ENCODE data around the gene PCYT1A.
"Not testable (repeated sequence)": the region's sequence is repeated elsewhere in the genome, so short reads cannot be mapped to it uniquely, and the experiment has no call there.

Gene PCYT1A

DNA sequence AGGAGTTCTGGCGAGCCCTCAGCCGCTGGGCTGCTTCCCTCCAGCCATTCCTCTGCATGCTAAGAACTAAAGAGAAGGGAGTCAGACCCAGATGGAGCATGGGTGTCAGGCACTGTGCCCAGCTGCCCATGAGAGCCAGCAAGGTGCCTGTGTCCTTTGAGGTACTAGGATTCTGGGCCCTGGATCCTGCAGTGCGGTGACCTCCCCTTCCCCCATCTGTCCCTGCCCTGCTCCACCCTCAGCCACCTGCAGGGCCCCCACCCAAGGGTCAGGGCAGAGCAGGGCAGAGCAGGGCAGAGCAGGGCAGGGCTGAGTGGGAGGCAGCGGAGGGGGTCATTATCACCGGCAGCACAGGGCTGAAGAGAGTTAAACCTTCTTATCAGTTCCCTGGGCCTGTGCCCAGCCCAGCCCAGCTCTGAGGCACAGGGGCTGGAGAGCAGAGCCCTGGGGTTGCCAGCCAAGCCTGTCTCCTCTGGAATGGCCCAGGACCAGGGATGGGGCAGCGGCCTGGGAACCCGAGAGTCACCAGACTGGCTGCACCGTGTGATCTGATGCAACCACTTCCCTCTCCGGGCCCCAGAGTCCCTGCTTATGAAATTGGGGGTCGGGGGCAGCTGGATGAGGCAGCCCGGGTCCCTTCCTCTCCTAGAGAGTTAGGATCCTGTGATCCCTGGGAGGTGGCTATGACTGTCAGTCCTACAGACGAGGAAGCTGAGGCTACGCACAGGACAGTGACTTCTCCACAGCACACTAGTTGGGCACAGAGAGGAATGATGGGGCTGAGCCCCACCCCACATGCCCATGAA lies 93.6 kb downstream of the PCYT1A start:
- Histone ChIP-seq H3K4me3 (ENCODE audit: low read depth, low read length) (no peak overlapping the region), H3K27me3 (ENCODE audit: control insufficient read depth, insufficient read depth, low read length) (no peaks in the 10 kb centered on the region), H3K36me3 (ENCODE audit: control insufficient read depth, insufficient read depth, low read length) (no peaks in the 10 kb centered on the region), H3K4me1 (ENCODE audit: control insufficient read depth, insufficient read depth, low read length) (no peaks in the 10 kb centered on the region), H3K9ac (ENCODE audit: low read depth, low read length) (no peak overlapping the region), H3K9me3 (ENCODE audit: control insufficient read depth, insufficient read depth, low read length) (no peaks in the 10 kb centered on the region)

GRCh38 chr3:196193133-196193735 lies 94.3 kb downstream of the PCYT1A start:
- no peaks in the 10 kb centered on the region for H3K4me1 ChIP-seq (ENCODE audit: control insufficient read depth, insufficient read depth, low read length)
- no peaks in the 10 kb centered on the region for H3K27me3 ChIP-seq (ENCODE audit: control insufficient read depth, insufficient read depth, low read length)
- no peak overlapping the region for H3K4me3 ChIP-seq (ENCODE audit: low read depth, low read length)
- H3K9ac ChIP-seq (ENCODE audit: low read depth, low read length): no peak overlapping the region
- no peaks in the 10 kb centered on the region for H3K9me3 ChIP-seq (ENCODE audit: control insufficient read depth, insufficient read depth, low read length)
- no peaks in the 10 kb centered on the region for H3K36me3 ChIP-seq (ENCODE audit: control insufficient read depth, insufficient read depth, low read length)

DNA sequence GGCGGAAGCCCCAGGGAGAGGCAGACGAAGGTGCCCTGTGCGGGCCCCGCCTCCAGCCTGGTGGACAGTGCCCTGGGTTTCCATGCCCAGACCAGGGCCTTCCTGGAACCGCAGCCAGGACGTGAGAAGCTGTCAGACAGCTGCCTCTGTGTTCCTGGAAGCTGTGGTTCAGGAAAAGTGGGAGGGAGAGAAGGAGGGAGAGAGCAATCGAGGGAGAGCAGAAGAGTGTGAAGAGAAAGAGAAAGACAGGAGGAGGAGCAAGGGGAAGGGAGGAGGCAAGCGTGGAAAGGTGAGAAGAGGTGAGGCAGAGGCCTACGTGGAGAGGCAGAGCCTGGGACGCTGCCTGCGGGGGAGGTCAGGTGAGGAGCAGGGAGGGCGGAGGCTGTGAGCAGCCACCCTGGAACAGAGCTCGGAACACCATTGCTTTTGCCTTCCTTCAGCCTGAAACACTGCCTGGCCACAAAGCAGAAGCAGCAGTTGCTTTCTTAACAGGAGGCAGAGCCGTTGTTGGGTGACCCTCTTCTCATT lies 94.9 kb downstream of the PCYT1A start:
- H3K27me3 ChIP-seq (ENCODE audit: control insufficient read depth, insufficient read depth, low read length): no peaks in the 10 kb centered on the region
- H3K4me1 ChIP-seq (ENCODE audit: control insufficient read depth, insufficient read depth, low read length): no peaks in the 10 kb centered on the region
- H3K9me3 ChIP-seq (ENCODE audit: control insufficient read depth, insufficient read depth, low read length): no peaks in the 10 kb centered on the region
- peak overlapping the region; percentile 60 for H3K9ac ChIP-seq (ENCODE audit: low read depth, low read length)
- H3K36me3 ChIP-seq (ENCODE audit: control insufficient read depth, insufficient read depth, low read length): no peaks in the 10 kb centered on the region
- no peak overlapping the region for H3K4me3 ChIP-seq (ENCODE audit: low read depth, low read length)

- Histone ChIP-seq H3K4me3 (ENCODE audit: low read depth, low read length) (no peak overlapping the region), H3K36me3 (ENCODE audit: control insufficient read depth, insufficient read depth, low read length) (no peaks in the 10 kb centered on the region), H3K9me3 (ENCODE audit: control insufficient read depth, insufficient read depth, low read length) (no peaks in the 10 kb centered on the region), H3K27me3 (ENCODE audit: control insufficient read depth, insufficient read depth, low read length) (no peaks in the 10 kb centered on the region), H3K4me1 (ENCODE audit: control insufficient read depth, insufficient read depth, low read length) (peaks cover 2% of the 10 kb centered on the region), H3K9ac (ENCODE audit: low read depth, low read length) (peak overlapping the region; percentile 60)
These were observed 95.4 kb downstream of the PCYT1A start for GRCh38 chr3:196192036-196192523.

DNA sequence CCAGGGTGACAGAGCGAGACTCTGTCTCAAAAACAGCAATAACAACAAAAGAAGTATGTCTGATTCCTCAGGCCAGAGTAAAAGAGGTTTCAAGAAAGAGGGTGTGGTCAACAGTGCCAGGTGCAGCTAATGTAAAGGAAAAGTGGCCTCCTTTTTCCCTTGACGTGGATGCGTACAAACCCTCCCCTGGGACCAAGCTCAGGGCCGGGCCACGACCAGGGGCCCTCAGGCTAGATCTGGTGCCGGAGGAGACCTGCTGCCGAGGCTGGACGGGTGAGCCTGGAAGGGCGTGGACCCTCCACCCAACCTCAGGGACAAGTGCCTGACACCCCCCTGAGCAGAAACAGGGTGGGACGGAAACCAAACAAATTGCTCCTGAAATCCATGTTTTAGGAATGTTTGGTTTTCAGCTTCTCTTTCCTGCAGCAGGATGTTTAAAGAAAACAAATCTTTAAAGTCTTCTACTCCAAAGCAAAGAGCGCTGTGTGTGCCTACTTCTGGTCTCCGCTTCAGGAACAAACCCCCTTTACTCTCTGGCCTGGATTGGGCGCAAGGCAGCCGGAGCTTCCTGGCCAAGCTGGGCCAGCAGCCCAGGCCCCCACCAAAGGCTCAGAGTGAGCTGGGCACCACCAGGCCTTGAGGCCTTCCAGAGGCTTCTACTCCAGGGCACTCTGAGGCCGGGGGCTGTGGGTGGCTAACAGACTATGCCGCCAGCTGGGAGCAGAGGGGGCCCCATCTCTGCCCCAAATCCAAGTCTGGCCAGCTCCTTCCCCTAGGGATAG lies 97.8 kb downstream of the PCYT1A start:
- H3K9me3 ChIP-seq (ENCODE audit: control insufficient read depth, insufficient read depth, low read length): no peaks in the 10 kb centered on the region
- no peak overlapping the region for H3K4me3 ChIP-seq (ENCODE audit: low read depth, low read length)
- peaks cover 9% of the 10 kb centered on the region for H3K4me1 ChIP-seq (ENCODE audit: control insufficient read depth, insufficient read depth, low read length)
- H3K36me3 ChIP-seq (ENCODE audit: control insufficient read depth, insufficient read depth, low read length): no peaks in the 10 kb centered on the region
- H3K9ac ChIP-seq (ENCODE audit: low read depth, low read length): no peak overlapping the region
- no peaks in the 10 kb centered on the region for H3K27me3 ChIP-seq (ENCODE audit: control insufficient read depth, insufficient read depth, low read length)

- Histone ChIP-seq H3K9ac (ENCODE audit: low read depth, low read length) (no peak overlapping the region), H3K9me3 (ENCODE audit: control insufficient read depth, insufficient read depth, low read length) (no peaks in the 10 kb centered on the region), H3K27me3 (ENCODE audit: control insufficient read depth, insufficient read depth, low read length) (no peaks in the 10 kb centered on the region), H3K4me1 (ENCODE audit: control insufficient read depth, insufficient read depth, low read length) (peaks cover 9% of the 10 kb centered on the region), H3K4me3 (ENCODE audit: low read depth, low read length) (no peak overlapping the region), H3K36me3 (ENCODE audit: control insufficient read depth, insufficient read depth, low read length) (no peaks in the 10 kb centered on the region)
These were observed 100.6 kb downstream of the PCYT1A start for GRCh38 chr3:196186651-196187573.

- no peaks in the 10 kb centered on the region for H3K36me3 ChIP-seq (ENCODE audit: control insufficient read depth, insufficient read depth, low read length)
- H3K9ac ChIP-seq (ENCODE audit: low read depth, low read length): no peak overlapping the region
- no peaks in the 10 kb centered on the region for H3K9me3 ChIP-seq (ENCODE audit: control insufficient read depth, insufficient read depth, low read length)
- H3K27me3 ChIP-seq (ENCODE audit: control insufficient read depth, insufficient read depth, low read length): no peaks in the 10 kb centered on the region
- H3K4me3 ChIP-seq (ENCODE audit: low read depth, low read length): no peak overlapping the region
- H3K4me1 ChIP-seq (ENCODE audit: control insufficient read depth, insufficient read depth, low read length): peaks cover 9% of the 10 kb centered on the region
These were observed 102.6 kb downstream of the PCYT1A start for GRCh38 chr3:196184881-196185280.

- H3K9ac ChIP-seq (ENCODE audit: low read depth, low read length); H3K4me3 ChIP-seq (ENCODE audit: low read depth, low read length); H3K36me3 ChIP-seq (ENCODE audit: control insufficient read depth, insufficient read depth, low read length); H3K27me3 ChIP-seq (ENCODE audit: control insufficient read depth, insufficient read depth, low read length); H3K9me3 ChIP-seq (ENCODE audit: control insufficient read depth, insufficient read depth, low read length): not testable (repeated sequence)
- peaks cover 14% of the 10 kb centered on the region for H3K4me1 ChIP-seq (ENCODE audit: control insufficient read depth, insufficient read depth, low read length)
These were observed 103.4 kb downstream of the PCYT1A start for GRCh38 chr3:196184169-196184432.

DNA sequence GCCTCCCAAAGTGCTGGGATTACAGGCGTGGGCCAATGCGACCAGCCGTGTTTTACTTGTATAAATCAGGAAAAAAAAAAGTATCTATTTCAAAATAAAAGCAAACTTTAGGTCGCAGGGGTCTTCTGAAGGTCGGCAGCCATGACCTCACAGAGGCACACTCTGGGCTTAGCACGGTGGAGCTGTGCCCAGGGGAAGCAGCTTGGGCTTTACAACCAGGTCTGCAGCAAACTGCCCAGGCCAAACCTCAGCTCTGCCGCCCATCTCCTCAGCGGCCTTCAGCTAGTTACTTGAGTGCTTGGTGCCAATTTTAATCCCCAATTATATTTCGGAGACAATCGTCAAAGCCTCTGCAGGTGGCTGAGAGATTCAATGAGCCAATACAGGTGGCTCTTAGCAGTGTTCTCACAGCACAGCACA lies 106.4 kb downstream of the PCYT1A start:
- Histone ChIP-seq H3K4me3 (ENCODE audit: low read depth, low read length) (no peak overlapping the region), H3K4me1 (ENCODE audit: control insufficient read depth, insufficient read depth, low read length) (peaks cover 11% of the 10 kb centered on the region), H3K9ac (ENCODE audit: low read depth, low read length) (no peak overlapping the region), H3K9me3 (ENCODE audit: control insufficient read depth, insufficient read depth, low read length) (no peaks in the 10 kb centered on the region), H3K36me3 (ENCODE audit: control insufficient read depth, insufficient read depth, low read length) (no peaks in the 10 kb centered on the region), H3K27me3 (ENCODE audit: control insufficient read depth, insufficient read depth, low read length) (no peaks in the 10 kb centered on the region)

DNA sequence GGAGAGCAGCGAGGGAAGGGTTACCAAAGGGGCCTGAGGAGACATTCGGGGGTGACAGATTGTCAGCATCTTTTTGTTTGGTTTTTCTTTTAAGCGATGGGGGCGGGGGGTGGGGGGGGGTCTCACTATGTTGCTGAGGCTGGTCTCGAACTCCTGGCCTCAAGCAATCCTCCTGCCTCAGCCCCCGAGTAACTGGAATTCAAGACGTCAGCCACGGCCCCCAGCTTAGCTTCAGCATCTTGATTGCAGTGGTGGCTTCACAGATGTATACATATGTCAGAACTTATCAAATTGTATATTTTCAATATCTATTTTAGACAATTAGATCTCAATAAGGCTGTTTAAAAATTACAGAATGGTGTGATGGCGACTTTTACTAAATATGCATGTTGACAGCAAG lies 107.2 kb downstream of the PCYT1A start:
- Histone ChIP-seq H3K9ac (ENCODE audit: low read depth, low read length) (no peak overlapping the region), H3K9me3 (ENCODE audit: control insufficient read depth, insufficient read depth, low read length) (no peaks in the 10 kb centered on the region), H3K4me1 (ENCODE audit: control insufficient read depth, insufficient read depth, low read length) (peaks cover 11% of the 10 kb centered on the region), H3K4me3 (ENCODE audit: low read depth, low read length) (no peak overlapping the region), H3K36me3 (ENCODE audit: control insufficient read depth, insufficient read depth, low read length) (no peaks in the 10 kb centered on the region), H3K27me3 (ENCODE audit: control insufficient read depth, insufficient read depth, low read length) (no peaks in the 10 kb centered on the region)

Data from iPS-15b (cell line).